CD4-positive, alpha-beta T cell treated with Interferon gamma for 1 hour (primary cell): ENCODE measurements around the gene TLE5.
A peak's percentile ranks its signal among the peaks of the same experiment; 100 is the strongest.
"Not testable (repeated sequence)": the region's sequence is repeated elsewhere in the genome, so short reads cannot be mapped to it uniquely, and the experiment has no call there.

Source experiments
- DNase-seq: peaks from one replicate; pipeline ENCODE4 v3.0.0-alpha.2; 2020

Gene TLE5

GRCh38 chr19:3060857-3061181, 1.5 kb downstream of the TLE5 start:
- no peak for DNase-seq

GRCh38 chr19:3059653-3060052, 2.6 kb downstream of the TLE5 start:
- DNase-seq, result no peak

GRCh38 chr19:3058821-3059314, 3.4 kb downstream of the TLE5 start:
- no peak for DNase-seq

- DNase-seq, result no peak
These were observed 4.1 kb downstream of the TLE5 start for GRCh38 chr19:3058009-3058820.

- no peak for DNase-seq
These were observed 5.0 kb downstream of the TLE5 start for GRCh38 chr19:3057275-3057714.

- DNase-seq, result no peak
These were observed 5.7 kb downstream of the TLE5 start for GRCh38 chr19:3056417-3057088.

GRCh38 chr19:3055741-3056416, 6.4 kb downstream of the TLE5 start:
- DNase-seq, result no peak

GRCh38 chr19:3054972-3055740, 7.1 kb downstream of the TLE5 start:
- DNase-seq, result no peak

GRCh38 chr19:3054265-3054971, 7.9 kb downstream of the TLE5 start:
- no peak for DNase-seq

GRCh38 chr19:3053780-3054179, 8.5 kb downstream of the TLE5 start:
- DNase-seq, result no peak

GRCh38 chr19:3053218-3053621, 9.1 kb downstream of the TLE5 start:
- DNase-seq, result no peak

GRCh38 chr19:3050016-3050415, 12.3 kb downstream of the TLE5 start:
- DNase-seq, result not testable (repeated sequence)

- no peak for DNase-seq
These were observed 13.2 kb downstream of the TLE5 start for GRCh38 chr19:3049089-3049488.

- DNase-seq, result no peak
These were observed 14.1 kb downstream of the TLE5 start for GRCh38 chr19:3048190-3048533.

GRCh38 chr19:3047496-3048189, 14.7 kb downstream of the TLE5 start:
- DNase-seq, result peak; percentile 72

GRCh38 chr19:3046698-3047495, 15.4 kb downstream of the TLE5 start:
- DNase-seq, result no peak

GRCh38 chr19:3045885-3046697, 16.2 kb downstream of the TLE5 start:
- no peak for DNase-seq

GRCh38 chr19:3045191-3045590, 17.1 kb downstream of the TLE5 start:
- DNase-seq, result no peak

GRCh38 chr19:3042621-3043267, 19.6 kb downstream of the TLE5 start:
- no peak for DNase-seq
